HG03378 (cell line): ENCODE data around the gene CHST10.
A peak's percentile ranks its signal among the peaks of the same experiment; 100 is the strongest.
"Not testable (repeated sequence)": the region's sequence is repeated elsewhere in the genome, so short reads cannot be mapped to it uniquely, and the experiment has no call there.

Experiments used
- ATAC-seq: cut with Tn5 transposase; IDR thresholded peaks from one replicate; pipeline ENCODE4 v1.9.1; 2021; ENCODE audit warnings: mild to moderate bottlenecking, moderate library complexity; ENCODE audit not compliant: unreplicated experiment

CHST10 gene

DNA sequence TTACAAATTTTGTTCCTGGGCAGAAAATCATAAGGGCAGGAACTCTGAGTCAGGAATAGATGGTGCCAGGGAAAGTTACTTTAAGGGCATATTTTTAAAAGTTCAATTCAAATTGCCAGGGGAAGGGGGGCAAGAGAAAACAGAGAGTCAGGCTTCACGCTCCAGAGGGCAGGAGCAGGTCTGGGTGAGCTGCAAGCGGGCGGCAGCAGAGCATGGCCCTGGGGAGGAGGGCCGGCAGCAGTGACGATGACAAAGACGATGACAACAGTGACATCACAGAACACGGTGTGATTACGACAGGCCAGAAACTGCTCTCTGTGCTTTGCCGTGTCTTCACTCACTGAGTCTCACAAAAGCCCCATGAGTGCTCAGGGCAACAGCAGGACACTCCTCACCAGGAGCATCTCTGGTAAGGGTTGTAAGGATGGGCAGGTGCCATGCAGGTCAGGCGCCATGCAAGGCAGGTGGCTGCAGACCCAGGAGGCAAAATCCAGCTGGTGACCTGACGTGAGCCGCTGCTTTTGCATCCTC lies 23.3 kb downstream of the CHST10 start:
- peak; percentile 41 for ATAC-seq

- no peak for ATAC-seq
Measured at GRCh38 chr2:100393362-100393761, 24.1 kb downstream of the CHST10 start.

GRCh38 chr2:100392715-100393114 lies 24.8 kb downstream of the CHST10 start:
- ATAC-seq: no peak

DNA sequence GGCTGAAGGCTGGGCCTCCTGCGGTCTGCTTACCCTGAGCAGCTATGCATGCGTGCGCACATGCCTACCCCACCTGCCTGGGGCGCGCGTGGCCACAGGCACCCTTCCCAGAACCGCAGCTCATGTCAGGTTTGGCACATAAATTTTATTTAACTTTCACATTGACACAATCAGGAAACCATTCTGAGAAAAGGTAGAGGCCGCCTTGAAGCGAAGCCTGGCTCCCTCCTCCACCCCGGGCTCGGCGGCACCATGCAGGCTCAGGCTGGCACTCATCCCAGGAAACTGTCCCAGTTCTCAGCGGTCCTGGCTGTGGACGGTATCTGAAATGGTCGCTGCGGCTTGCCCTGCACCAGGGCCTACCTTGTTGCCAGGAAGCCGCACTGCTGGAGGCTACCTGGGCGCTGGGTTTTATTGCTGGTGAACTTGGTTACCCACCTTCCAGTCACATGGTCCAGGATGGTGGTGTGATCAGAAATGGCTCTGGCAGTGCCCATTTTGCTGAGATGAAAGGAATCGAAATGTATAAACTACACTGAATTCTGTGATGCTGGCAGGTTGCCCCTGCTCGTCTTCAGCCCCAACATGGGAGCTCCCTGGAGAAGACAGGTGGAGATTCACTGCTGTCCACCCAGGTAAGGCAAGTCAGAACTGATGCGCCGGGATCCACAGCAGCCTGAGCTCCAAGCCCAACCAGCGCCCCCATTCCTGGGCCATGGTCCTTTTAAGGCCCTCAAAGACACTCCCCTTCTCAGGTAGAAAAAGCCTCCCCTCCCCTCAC lies 25.5 kb downstream of the CHST10 start:
- ATAC-seq: no peak

DNA sequence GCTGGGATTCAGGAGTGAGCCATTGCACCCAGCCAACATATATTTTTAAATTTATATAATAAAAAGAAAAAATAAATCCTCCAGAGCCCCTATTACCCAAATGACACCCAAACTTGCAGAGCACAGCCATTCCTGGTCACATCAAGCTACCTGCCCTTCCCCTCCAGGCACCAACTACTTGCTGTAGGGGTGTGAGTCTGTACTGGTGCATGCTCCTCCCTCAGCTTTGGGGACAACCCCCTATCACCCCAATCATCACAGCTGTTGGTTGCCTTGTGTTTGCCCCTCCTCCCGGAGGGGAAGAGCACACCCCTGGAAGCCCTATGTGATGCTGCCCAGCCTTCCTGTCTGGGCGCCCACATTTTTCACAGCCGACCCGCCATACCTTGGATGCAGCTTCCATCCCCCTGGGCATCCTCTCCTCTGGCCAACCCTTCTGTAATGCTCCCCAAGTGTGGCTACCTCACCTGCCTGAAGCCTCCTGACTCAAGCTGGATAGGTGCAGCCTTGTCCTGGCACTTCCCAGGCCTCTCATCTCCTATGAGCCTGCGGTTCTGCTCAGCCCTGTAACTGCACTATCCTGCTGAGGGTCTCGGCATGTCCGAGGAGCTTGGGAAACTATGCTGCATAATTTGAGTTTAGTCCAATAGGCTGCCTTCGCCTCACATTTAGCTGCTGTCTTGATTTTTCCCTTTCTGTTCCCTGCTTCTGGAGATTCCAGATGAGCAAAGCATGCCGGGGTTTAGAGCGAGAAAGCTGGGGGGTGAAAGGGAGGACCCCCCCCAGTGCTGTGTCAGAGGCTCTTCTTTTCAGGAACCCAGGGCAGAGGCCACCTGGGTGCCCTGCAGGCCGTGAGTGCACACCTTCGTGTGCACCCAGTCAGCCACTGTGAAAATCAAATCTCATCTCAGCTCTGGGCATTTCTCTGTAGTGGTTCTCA lies 27.2 kb downstream of the CHST10 start:
- no peak for ATAC-seq

- no peak for ATAC-seq
Measured at GRCh38 chr2:100388703-100389102, 28.8 kb downstream of the CHST10 start.

DNA sequence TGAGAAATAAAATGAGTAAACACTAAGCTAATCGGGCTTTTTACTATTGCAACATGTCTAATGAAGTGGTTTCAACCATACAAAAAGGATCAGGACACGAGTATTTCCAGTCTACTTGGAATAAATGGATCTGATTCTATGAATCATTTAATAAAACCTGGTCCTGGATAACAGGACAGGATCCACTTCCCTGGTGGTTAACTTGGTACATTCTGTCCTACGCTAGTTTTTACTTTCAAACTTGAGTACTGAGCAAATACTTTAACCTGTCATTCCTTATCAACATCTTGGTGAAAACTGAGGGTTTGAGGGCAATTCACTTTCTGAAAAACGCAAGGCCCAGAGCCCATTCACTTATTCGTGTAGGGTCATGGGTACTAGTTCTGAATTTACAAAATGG lies 33.5 kb downstream of the CHST10 start:
- no peak for ATAC-seq

GRCh38 chr2:100383306-100383705 lies 34.2 kb downstream of the CHST10 start:
- ATAC-seq: no peak

DNA sequence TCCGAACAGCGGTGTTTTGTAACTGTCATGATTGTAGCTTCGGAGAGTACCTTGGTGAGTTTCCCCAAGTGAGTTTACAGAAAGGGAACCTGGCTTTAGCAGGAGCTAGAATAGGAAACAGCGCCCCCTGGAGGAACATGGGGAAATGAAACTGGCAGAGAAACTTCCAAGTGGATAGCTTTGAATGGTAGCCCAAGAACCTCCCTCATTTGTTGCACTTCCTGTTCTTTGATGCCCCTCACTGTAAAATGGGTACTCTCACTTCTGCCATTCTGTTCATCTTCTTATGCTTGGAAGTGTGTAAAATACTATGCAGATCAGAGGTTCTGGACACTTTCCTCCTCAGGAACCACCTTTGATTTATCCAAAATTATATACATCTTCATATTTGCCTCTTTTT lies 36.2 kb downstream of the CHST10 start:
- peak; percentile 86 for ATAC-seq

DNA sequence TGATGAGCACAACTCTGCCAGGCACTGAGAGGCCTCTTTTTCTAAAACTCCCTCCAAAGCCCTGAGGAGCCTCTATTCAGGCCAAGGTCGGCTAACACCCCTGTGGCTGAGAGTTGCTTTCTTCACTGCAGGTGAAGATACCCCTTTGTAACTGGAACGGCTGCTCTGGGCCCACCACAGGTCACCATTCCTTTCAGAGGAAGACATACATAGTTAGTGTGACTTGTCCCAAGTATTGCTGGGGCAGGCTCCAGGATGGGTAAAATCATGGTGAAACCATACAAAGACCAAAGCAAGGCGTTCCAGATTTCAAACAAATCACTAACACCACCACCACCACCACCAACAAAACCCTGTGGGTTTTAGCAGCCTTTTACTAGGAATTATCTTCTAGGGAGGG lies 36.8 kb downstream of the CHST10 start:
- ATAC-seq: no peak

GRCh38 chr2:100376836-100377235 lies 40.6 kb downstream of the CHST10 start:
- ATAC-seq: no peak

DNA sequence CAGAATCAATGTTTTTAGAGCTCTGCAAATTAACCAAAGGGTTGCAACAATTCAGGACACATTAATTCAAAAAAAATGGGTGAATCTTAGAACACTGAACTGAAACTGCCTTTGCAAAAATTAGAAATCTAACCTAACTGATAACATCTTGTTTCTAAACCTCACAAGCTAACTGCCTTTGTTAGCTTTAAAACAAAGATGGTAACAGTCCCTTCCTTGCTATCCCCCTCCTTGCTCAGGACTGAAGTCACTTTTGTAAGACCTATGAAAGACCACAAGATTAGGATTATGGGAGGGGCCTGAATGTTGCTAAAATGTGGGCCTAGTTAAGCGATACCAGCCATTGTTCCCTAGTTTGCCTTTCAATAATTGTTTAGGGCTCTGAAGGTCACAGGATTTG lies 50.3 kb downstream of the CHST10 start:
- no peak for ATAC-seq

- ATAC-seq: no peak
Measured at GRCh38 chr2:100365434-100365833, 52.0 kb downstream of the CHST10 start.

DNA sequence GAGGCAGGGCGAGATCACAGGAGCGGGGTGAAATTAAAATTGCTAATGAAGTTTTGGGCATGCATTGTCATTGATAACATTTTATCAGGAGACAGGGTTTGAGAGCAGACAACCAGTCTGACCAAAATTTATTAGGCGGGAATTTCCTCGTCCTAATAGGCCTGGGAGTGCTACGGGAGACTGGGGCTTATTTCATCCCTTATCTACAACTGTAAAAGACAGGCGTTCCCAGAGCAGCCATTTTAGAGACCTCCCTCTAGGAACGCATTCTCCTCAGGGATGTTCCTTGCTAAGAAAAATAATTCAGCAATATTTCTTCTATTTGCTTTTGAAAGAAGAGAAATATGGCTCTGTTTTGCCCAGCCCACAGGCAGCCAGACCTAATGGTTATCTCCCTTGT lies 55.2 kb downstream of the CHST10 start:
- not testable (repeated sequence) for ATAC-seq

- no peak for ATAC-seq
Measured at GRCh38 chr2:100359576-100359975, 57.9 kb downstream of the CHST10 start.

DNA sequence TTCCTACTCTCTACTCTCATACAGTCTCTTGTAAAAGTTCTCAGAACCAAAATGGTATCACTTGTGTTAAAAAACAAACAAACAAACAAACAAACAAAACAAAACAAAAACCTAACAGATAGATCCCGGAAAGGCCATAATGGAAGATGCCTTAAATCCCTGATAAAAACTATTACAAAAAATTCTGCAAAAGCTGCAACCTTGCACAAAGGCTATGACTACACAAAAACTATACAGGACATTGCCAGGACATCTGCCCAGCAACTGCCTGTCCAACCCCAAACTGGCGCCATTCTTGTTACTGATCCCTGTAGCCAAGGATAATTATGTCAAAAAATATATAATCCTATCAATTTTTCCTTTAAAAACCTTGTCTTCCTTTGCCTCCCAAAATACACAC lies 58.9 kb downstream of the CHST10 start:
- ATAC-seq: no peak

- no peak for ATAC-seq
Measured at GRCh38 chr2:100352521-100352920, 64.9 kb downstream of the CHST10 start.

DNA sequence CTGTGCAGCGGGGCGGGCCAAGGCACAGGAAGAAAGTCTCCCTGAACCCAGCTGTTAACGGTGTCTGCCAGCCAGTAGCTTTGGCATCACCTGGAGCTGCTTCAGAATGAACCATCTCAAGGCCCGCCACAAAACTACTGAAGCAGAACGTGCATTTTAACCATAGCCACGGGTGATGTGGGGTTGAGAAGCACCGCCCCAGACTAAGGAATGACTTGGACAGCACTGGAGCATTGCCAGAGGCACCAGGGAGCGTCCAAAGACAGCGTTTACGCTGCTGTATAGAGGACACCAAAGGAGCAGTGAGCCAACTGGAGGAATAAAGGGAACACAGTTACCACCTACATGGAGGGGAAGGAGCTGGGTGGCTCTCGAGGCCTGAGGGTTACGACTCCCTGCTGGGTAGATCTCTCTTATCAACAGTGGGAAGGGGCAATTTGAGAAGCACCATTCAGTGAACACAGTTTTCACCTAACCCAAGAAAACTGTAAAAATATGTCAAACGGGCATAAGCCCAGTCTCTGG lies 66.7 kb downstream of the CHST10 start:
- no peak for ATAC-seq

DNA sequence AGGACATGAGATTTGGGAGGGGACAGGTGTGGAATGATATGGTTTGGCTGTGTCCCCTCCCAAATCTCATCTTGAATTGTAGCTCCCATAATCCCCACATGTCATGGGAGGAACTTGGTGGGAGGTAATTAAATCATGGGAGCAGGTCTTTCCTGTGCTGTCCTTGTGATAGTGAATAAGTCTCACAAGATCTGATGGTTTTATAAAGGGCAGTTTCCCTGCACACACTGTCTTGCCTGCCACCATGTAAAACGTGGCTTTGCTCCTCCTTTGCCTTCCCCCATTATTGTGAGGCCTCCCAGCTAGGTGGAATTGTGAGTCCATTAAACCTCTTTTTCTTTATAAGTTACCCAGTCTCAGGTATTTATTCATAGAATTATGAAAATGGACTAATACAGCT lies 72.3 kb downstream of the CHST10 start:
- ATAC-seq: not testable (repeated sequence)

GRCh38 chr2:100344433-100344832 lies 73.0 kb downstream of the CHST10 start:
- ATAC-seq: no peak

DNA sequence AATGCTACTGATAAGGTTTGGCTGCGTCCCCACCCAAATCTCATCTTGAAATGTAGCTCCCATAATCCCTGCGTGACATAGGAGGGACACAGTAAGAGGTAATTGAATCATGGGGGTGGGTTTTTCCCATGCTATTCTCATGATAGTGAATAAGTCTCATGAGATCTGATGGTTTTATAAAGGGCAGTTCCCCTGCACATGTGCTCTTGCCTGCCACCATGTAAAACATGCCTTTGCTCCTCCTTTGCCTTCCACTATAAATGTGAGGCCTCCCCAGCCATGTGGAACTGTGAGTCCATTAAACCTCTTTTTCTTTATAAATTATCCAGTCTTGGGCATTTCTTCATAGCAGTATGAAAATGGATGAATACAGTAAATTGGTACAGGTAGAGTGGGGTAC lies 75.0 kb downstream of the CHST10 start:
- not testable (repeated sequence) for ATAC-seq
